ENCODE results near the gene KSR2.

The KSR2 gene

GRCh38 chr12:117518594-117519270, 450.1 kb downstream of the KSR2 start:
- Mint-ChIP-seq H3K4me1 (no peaks in the 10 kb centered on the region), H3K36me3 (no peaks in the 10 kb centered on the region), H3K27me3 (peaks cover 2% of the 10 kb centered on the region), H3K4me3 (no peak overlapping the region), H3K27ac (no peak overlapping the region), H3K9me3 (no peaks in the 10 kb centered on the region)

- Mint-ChIP-seq H3K4me3 (no peak overlapping the region), H3K27ac (no peak overlapping the region), H3K27me3 (peaks cover 4% of the 10 kb centered on the region), H3K9me3 (no peaks in the 10 kb centered on the region), H3K36me3 (no peaks in the 10 kb centered on the region), H3K4me1 (no peaks in the 10 kb centered on the region)
Measured at GRCh38 chr12:117517219-117517739, 451.5 kb downstream of the KSR2 start.

- Mint-ChIP-seq H3K27me3 (peaks cover 4% of the 10 kb centered on the region), H3K27ac (no peak overlapping the region), H3K4me3 (no peak overlapping the region), H3K36me3 (no peaks in the 10 kb centered on the region), H3K9me3 (no peaks in the 10 kb centered on the region), H3K4me1 (no peaks in the 10 kb centered on the region)
Measured at GRCh38 chr12:117516034-117516433, 452.8 kb downstream of the KSR2 start.

- no peak overlapping the region for H3K4me3 Mint-ChIP-seq
- H3K4me1 Mint-ChIP-seq = no peaks in the 10 kb centered on the region
- H3K27ac Mint-ChIP-seq = no peak overlapping the region
Measured at GRCh38 chr12:117514016-117514415, 454.8 kb downstream of the KSR2 start.

GRCh38 chr12:117513353-117513752, 455.4 kb downstream of the KSR2 start:
- H3K27me3 Mint-ChIP-seq = peaks cover 2% of the 10 kb centered on the region
- H3K4me1 Mint-ChIP-seq = no peaks in the 10 kb centered on the region
- no peaks in the 10 kb centered on the region for H3K36me3 Mint-ChIP-seq
- no peaks in the 10 kb centered on the region for H3K9me3 Mint-ChIP-seq
- H3K27ac Mint-ChIP-seq = no peak overlapping the region
- H3K4me3 Mint-ChIP-seq = no peak overlapping the region

More at GRCh38 chr12:117514016-117514415, 454.8 kb downstream of the KSR2 start:
- no peaks in the 10 kb centered on the region for H3K9me3 Mint-ChIP-seq
- peaks cover 2% of the 10 kb centered on the region for H3K27me3 Mint-ChIP-seq
- H3K36me3 Mint-ChIP-seq = no peaks in the 10 kb centered on the region

- Mint-ChIP-seq H3K27ac (no peak overlapping the region), H3K36me3 (no peaks in the 10 kb centered on the region), H3K4me1 (no peaks in the 10 kb centered on the region), H3K4me3 (no peak overlapping the region), H3K27me3 (peaks cover 5% of the 10 kb centered on the region), H3K9me3 (no peaks in the 10 kb centered on the region)
Measured at GRCh38 chr12:117508468-117508867, 460.3 kb downstream of the KSR2 start.

GRCh38 chr12:117507548-117507947, 461.2 kb downstream of the KSR2 start:
- Mint-ChIP-seq H3K27ac (no peak overlapping the region), H3K36me3 (no peaks in the 10 kb centered on the region), H3K9me3 (no peaks in the 10 kb centered on the region), H3K27me3 (peaks cover 4% of the 10 kb centered on the region), H3K4me1 (no peaks in the 10 kb centered on the region), H3K4me3 (no peak overlapping the region)

- H3K4me3 Mint-ChIP-seq = no peak overlapping the region
- no peaks in the 10 kb centered on the region for H3K4me1 Mint-ChIP-seq
- no peaks in the 10 kb centered on the region for H3K9me3 Mint-ChIP-seq
- H3K36me3 Mint-ChIP-seq = no peaks in the 10 kb centered on the region
- no peak overlapping the region for H3K27ac Mint-ChIP-seq
- peaks cover 6% of the 10 kb centered on the region for H3K27me3 Mint-ChIP-seq
Measured at GRCh38 chr12:117506333-117506732, 462.5 kb downstream of the KSR2 start.

GRCh38 chr12:117502633-117503032, 466.2 kb downstream of the KSR2 start:
- peaks cover 4% of the 10 kb centered on the region for H3K27me3 Mint-ChIP-seq
- no peak overlapping the region for H3K27ac Mint-ChIP-seq
- no peaks in the 10 kb centered on the region for H3K4me1 Mint-ChIP-seq
- H3K9me3 Mint-ChIP-seq = no peaks in the 10 kb centered on the region
- no peaks in the 10 kb centered on the region for H3K36me3 Mint-ChIP-seq
- H3K4me3 Mint-ChIP-seq = no peak overlapping the region

- Mint-ChIP-seq H3K27me3 (peaks cover 4% of the 10 kb centered on the region), H3K27ac (no peak overlapping the region), H3K4me3 (no peak overlapping the region), H3K36me3 (no peaks in the 10 kb centered on the region), H3K4me1 (no peaks in the 10 kb centered on the region), H3K9me3 (no peaks in the 10 kb centered on the region)
Measured at GRCh38 chr12:117502233-117502632, 466.6 kb downstream of the KSR2 start.

GRCh38 chr12:117501076-117501869, 467.5 kb downstream of the KSR2 start:
- H3K4me1 Mint-ChIP-seq = no peaks in the 10 kb centered on the region
- H3K27ac Mint-ChIP-seq = no peak overlapping the region
- H3K4me3 Mint-ChIP-seq = no peak overlapping the region
- H3K36me3 Mint-ChIP-seq = no peaks in the 10 kb centered on the region
- no peaks in the 10 kb centered on the region for H3K9me3 Mint-ChIP-seq
- H3K27me3 Mint-ChIP-seq = peaks cover 4% of the 10 kb centered on the region

GRCh38 chr12:117499759-117500485, 468.9 kb downstream of the KSR2 start:
- H3K9me3 Mint-ChIP-seq = no peaks in the 10 kb centered on the region
- no peak overlapping the region for H3K4me3 Mint-ChIP-seq
- peaks cover 2% of the 10 kb centered on the region for H3K27me3 Mint-ChIP-seq
- H3K4me1 Mint-ChIP-seq = no peaks in the 10 kb centered on the region
- no peak overlapping the region for H3K27ac Mint-ChIP-seq
- peaks cover 1% of the 10 kb centered on the region for H3K36me3 Mint-ChIP-seq

GRCh38 chr12:117498880-117499279, 469.9 kb downstream of the KSR2 start:
- peaks cover 2% of the 10 kb centered on the region for H3K27me3 Mint-ChIP-seq
- H3K9me3 Mint-ChIP-seq = no peaks in the 10 kb centered on the region
- H3K27ac Mint-ChIP-seq = no peak overlapping the region
- H3K4me3 Mint-ChIP-seq = no peak overlapping the region
- H3K4me1 Mint-ChIP-seq = no peaks in the 10 kb centered on the region
- H3K36me3 Mint-ChIP-seq = peaks cover 1% of the 10 kb centered on the region

GRCh38 chr12:117498256-117498655, 470.5 kb downstream of the KSR2 start:
- H3K27ac Mint-ChIP-seq = no peak overlapping the region
- H3K4me1 Mint-ChIP-seq = no peaks in the 10 kb centered on the region
- H3K9me3 Mint-ChIP-seq = no peaks in the 10 kb centered on the region
- H3K4me3 Mint-ChIP-seq = no peak overlapping the region
- H3K27me3 Mint-ChIP-seq = peaks cover 2% of the 10 kb centered on the region
- peaks cover 1% of the 10 kb centered on the region for H3K36me3 Mint-ChIP-seq

GRCh38 chr12:117497407-117497806, 471.4 kb downstream of the KSR2 start:
- H3K9me3 Mint-ChIP-seq = no peaks in the 10 kb centered on the region
- H3K27ac Mint-ChIP-seq = no peak overlapping the region
- no peaks in the 10 kb centered on the region for H3K4me1 Mint-ChIP-seq
- peaks cover 2% of the 10 kb centered on the region for H3K27me3 Mint-ChIP-seq
- H3K36me3 Mint-ChIP-seq = peaks cover 1% of the 10 kb centered on the region
- no peak overlapping the region for H3K4me3 Mint-ChIP-seq
